Brain microvascular endothelial cell (primary cell): ENCODE measurements around the gene THRAP3.
"Not testable (repeated sequence)": the region's sequence is repeated elsewhere in the genome, so short reads cannot be mapped to it uniquely, and the experiment has no call there.

ENCODE experiments used
- DNase-seq: peaks from one replicate; pipeline ENCODE4 v3.0.0-alpha.2; 2020
- H3K27ac ChIP-seq: fragments of 250-450 bp; sonication (Bioruptor Pico); 2 replicates; pipeline ENCODE4 v1.5.1; 2020; ENCODE audit warnings: mild to moderate bottlenecking, moderate library complexity
- H3K27me3 ChIP-seq: fragments of 250-450 bp; sonication (Bioruptor Pico); replicated peaks from 2 replicates; pipeline ENCODE4 v1.5.1; 2020; ENCODE audit warnings: mild to moderate bottlenecking
- H3K36me3 ChIP-seq: fragments of 250-450 bp; sonication (Bioruptor Pico); replicated peaks from 2 replicates; pipeline ENCODE4 v1.5.1; 2020; ENCODE audit warnings: mild to moderate bottlenecking
- H3K4me3 ChIP-seq: 2 replicates; pipeline ENCODE4 v1.5.1; 2011; ENCODE audit warnings: low read depth, mild to moderate bottlenecking, control low read depth, low read length, moderate library complexity
- CTCF ChIP-seq: IDR thresholded peaks from 2 replicates; pipeline ENCODE4 v1.5.1; 2011; ENCODE audit warnings: low read depth, mild to moderate bottlenecking, moderate library complexity, low read length, control low read depth, inconsistent platforms; ENCODE audit errors: missing control alignments
- in situ Hi-C: cut with HindIII; loops from 2 replicates; pipeline ENCODE4 v1.10.0; 2017; ENCODE audit warnings: low sequenced_read_pairs, low pct_ligation_motif_present

THRAP3 gene

DNA sequence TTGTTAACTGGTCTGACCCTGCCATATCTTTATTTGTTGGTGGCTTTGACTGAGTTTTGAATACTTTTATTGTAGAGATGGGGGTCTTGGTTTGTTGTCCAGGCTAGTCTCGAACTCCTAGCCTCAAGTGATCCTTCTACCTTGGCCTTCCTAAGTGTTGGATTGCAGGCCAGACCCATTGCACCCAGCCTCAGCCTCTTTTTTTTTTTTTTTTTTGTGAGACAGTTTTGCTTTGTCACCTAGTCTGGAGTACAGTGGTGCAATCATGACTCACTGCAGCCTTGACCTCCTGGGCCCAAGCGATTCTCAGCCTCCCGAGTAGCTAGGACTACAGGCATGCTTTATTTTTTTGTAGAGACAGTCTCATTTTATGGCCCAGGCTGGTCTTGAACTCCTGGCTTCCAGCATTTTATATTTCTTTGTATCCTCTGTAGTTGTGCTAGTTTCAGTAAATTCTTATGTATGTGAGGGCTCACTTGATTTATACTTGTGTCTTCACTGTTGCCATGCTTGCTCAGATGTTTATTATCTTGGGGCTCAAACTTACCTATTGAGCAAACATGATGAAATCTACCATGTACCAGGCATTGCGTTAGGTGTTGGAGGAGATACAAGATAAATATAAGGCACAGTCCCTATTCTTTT, 24.1 kb downstream of the THRAP3 start:
- Histone ChIP-seq H3K4me3 (no peak overlapping the region), H3K27me3 (no peaks in the 10 kb centered on the region), H3K27ac (peak overlapping the region; percentile 87), H3K36me3 (peaks cover 4% of the 10 kb centered on the region)
- in situ Hi-C loops, result no loop called here
- no peak for TF ChIP-seq CTCF
- peak; percentile 96 for DNase-seq

DNA sequence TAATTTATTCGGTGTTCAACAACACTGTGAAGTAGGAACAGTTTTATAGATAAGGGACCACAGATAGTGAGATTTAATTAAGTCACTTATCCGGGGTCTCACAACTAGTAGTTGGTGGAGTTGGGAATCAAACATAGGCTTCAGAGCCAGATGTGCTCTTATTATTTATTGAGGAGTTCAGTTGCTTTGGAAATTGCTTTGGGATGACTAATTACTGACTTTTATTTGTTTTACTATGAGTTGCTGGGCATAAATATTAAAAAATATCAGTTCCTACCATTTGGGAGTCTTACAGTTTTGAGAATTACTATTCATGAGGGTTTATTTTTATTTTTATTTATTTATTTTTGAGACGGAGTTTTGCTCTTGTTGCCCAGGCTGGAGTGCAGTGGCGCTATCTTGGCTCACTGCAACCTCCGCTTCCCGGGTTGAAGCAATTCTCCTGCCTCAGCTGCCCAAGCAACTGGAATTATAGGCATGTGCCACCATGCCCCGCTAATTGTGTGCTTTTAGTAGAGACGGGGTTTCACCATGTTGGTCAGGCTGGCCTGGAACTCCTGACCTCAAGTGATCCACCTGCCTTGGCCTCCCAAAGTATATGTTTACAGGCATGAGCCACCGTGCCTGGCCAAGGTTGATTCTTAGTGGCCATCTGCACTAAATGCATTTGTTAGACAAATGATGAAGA, 27.7 kb downstream of the THRAP3 start:
- no peak overlapping the region for H3K4me3 ChIP-seq
- peaks cover 4% of the 10 kb centered on the region for H3K36me3 ChIP-seq
- DNase-seq, result no peak
- in situ Hi-C loops, result no loop called here
- no peaks in the 10 kb centered on the region for H3K27me3 ChIP-seq
- peak overlapping the region; percentile 23 for H3K27ac ChIP-seq
- TF ChIP-seq CTCF, result no peak

GRCh38 chr1:36252482-36252824, 28.2 kb downstream of the THRAP3 start:
- H3K27me3 ChIP-seq, DNase-seq, H3K4me3 ChIP-seq, in situ Hi-C loops, H3K36me3 ChIP-seq: not testable (repeated sequence)
- peak overlapping the region; percentile 23 for H3K27ac ChIP-seq

DNA sequence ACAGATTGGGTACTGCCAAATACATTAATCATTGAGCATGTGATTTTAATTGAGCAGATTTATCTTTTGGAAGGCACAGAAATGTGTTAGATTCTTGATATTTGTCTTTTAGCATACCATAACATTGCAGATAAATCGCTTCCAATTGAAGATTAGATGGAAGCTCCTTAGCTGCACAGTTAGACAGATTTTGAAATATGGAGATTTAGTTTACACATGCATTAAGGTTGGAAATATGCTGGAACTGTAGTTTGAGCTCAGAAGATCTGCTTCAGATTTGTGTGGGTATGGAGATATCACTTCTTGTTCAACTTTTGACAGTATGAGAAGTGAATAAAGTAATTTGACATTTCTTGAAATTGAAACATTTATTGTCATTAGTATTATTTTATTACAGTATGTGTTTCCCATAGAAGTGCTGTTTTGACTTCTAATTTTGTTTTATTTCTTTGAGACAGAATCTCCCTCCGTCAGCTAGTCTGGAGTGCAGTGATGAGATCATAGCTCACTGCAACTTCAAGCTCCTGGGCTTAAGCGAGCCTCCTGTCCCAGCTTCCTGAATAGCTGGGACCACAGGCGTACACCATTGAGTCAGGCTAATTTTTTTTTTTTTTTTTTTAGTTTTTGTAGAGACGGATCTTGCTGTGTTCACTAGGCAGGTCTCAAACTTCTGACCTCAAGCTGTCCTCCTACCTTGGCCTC, 29.1 kb downstream of the THRAP3 start:
- peak overlapping the region; percentile 42 for H3K27ac ChIP-seq
- H3K27me3 ChIP-seq, result no peaks in the 10 kb centered on the region
- in situ Hi-C loops, result no loop called here
- H3K4me3 ChIP-seq, result no peak overlapping the region
- TF ChIP-seq CTCF, result no peak
- DNase-seq, result peak; percentile 73
- H3K36me3 ChIP-seq, result peaks cover 9% of the 10 kb centered on the region

DNA sequence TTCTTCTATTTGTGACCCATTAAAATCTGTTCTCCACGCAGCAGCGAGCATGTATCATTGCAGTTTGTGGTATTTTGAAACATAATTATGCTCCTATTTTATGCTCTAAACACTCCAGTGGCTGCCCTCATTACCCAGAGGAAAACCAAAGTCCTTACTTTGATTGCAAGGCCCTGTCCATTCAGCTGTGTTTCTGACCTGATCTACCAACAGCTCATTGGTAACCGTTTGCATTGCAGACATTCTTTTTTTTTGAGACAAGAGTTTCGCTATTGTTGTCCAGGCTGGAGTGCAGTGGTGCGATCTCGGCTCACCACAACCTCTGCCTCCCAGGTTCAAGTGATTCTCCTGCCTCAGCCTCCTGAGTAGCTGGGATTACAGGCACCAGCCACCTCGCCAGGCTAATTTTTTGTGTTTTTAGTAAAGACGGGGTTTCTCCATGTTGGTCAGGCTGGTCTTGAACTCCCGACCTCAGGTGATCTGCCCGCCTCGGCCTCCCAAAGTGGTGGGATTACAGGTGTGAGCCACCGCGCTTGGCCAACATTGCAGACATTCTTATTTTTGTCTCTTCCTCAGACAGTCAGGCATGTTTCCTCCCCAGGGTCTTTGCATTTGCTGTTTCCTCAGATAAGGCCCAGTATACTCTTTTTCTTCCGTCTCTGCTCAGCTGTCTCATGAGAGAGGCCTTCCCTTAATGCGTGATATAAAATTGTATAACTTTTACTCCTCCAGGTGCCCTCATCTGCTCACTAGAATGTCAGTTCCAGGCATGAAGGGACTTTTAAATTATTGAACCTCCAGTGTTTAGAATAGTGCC, 32.5 kb downstream of the THRAP3 start:
- Histone ChIP-seq H3K36me3 (peaks cover 28% of the 10 kb centered on the region), H3K4me3 (no peak overlapping the region), H3K27me3 (no peaks in the 10 kb centered on the region), H3K27ac (no peak overlapping the region)
- no peak for DNase-seq
- in situ Hi-C loops, result no loop called here
- TF ChIP-seq CTCF, result no peak

GRCh38 chr1:36257375-36257767, 33.1 kb downstream of the THRAP3 start:
- H3K27me3 ChIP-seq, result no peaks in the 10 kb centered on the region
- in situ Hi-C loops, result no loop called here
- H3K27ac ChIP-seq, result no peak overlapping the region
- H3K36me3 ChIP-seq, result peaks cover 32% of the 10 kb centered on the region
- TF ChIP-seq CTCF, result no peak
- no peak overlapping the region for H3K4me3 ChIP-seq
- no peak for DNase-seq
